HepG2 (cell line): ENCODE data around the gene VEPH1. TPM values are rescaled to one million over a fixed set of nuclear protein-coding genes. Genes with fewer than 3 reads are reported as not detected.

Source experiments
- ATAC-seq: fragments of 200-7000 bp; cut with Tn5 transposase; 3 replicates; pipeline ENCODE4 v1.9.1; 2020; ENCODE audit warnings: mild to moderate bottlenecking, moderate library complexity
- BruUV-seq: library from RNA; stranded (reverse); fragments of 400-500 nt; replicated peaks from 2 replicates; lab custom pipeline; 2021; lab: Mats Ljungman, UMichigan
- CTCF ChIA-PET: fragments of 300-600 bp; formaldehyde crosslinking; extraction: SDS; loops from one replicate; lab custom pipeline; 2021; ENCODE audit warnings: low total read pairs, inconsistent platforms, low intra/inter-chr PET ratio; lab: Yijun Ruan, JAX
- POLR2A ChIA-PET: fragments of 350-600 bp; sonication (Branson Sonifier 250); formaldehyde crosslinking; loops from one replicate; lab custom pipeline; 2020; ENCODE audit warnings: antibody characterized with exemption, inconsistent platforms; lab: Yijun Ruan, JAX
- DNase-seq: peaks from one replicate; pipeline ENCODE4 v3.0.0-alpha.2; 2015; ENCODE audit warnings: low spot score
- FAIRE-seq: peaks from 3 replicates; lab custom pipeline; 2011; peaks lifted over from hg19 to GRCh38; lab: Jason Lieb, UNC
- H2AFZ ChIP-seq: one replicate; pipeline ENCODE4 v1.6.1; 2011; ENCODE audit warnings: low read length, inconsistent platforms
- H3K27ac ChIP-seq: fragments of 300-600 bp; 3 replicates; pipeline ENCODE4 v1.8.0; 2011; ENCODE audit warnings: mixed run types, mild to moderate bottlenecking, mixed read lengths, low read length, inconsistent platforms; ENCODE audit not compliant: insufficient read depth; ENCODE audit errors: extremely low read length
- H3K27me3 ChIP-seq, 2 experiments: fragments of 200-600 bp in 1 of 2; 2 replicates in 1 of 2; 3 replicates in 1 of 2; pipeline versions ENCODE4 v1.6.0 to v1.8.0; 2011; ENCODE audit warnings: low read length in 2 of 2, mild to moderate bottlenecking in 2 of 2, moderate library complexity in 2 of 2, inconsistent platforms in 1 of 2; ENCODE audit not compliant: insufficient read depth in 2 of 2, control insufficient read depth in 1 of 2
- H3K36me3 ChIP-seq, 2 experiments: fragments of 200-600 bp in 1 of 2; replicated peaks in 1 of 2; 2 replicates in 1 of 2; 3 replicates in 1 of 2; pipeline versions ENCODE4 v1.5.1 to v1.8.0; 2011; ENCODE audit warnings: low read length in 2 of 2, inconsistent platforms in 1 of 2; ENCODE audit not compliant: insufficient read depth in 2 of 2, control insufficient read depth in 1 of 2
- H3K4me1 ChIP-seq: 2 replicates; pipeline ENCODE4 v1.5.1; 2012; ENCODE audit warnings: low read length, inconsistent platforms; ENCODE audit not compliant: insufficient read depth
- H3K4me2 ChIP-seq: 2 replicates; pipeline ENCODE4 v1.6.0; 2011; ENCODE audit warnings: low read depth, low read length, inconsistent platforms
- H3K4me3 ChIP-seq, 3 experiments: fragments of 200-600 bp in 1 of 3; sonication (generic), shearing (Covaris generic) in 1 of 3; replicated peaks in 1 of 3; 2 replicates each; pipeline ENCODE4 v1.5.1; 2011 to 2016; ENCODE audit warnings: low read length in 3 of 3, inconsistent platforms in 2 of 3, low read depth in 2 of 3, mild to moderate bottlenecking in 2 of 3, control low read depth in 1 of 3, mixed read lengths in 1 of 3; ENCODE audit not compliant: insufficient read depth in 1 of 3
- H3K79me2 ChIP-seq: one replicate; pipeline ENCODE4 v1.6.1; 2011; ENCODE audit warnings: low read length, inconsistent platforms; ENCODE audit not compliant: insufficient read depth
- H3K9ac ChIP-seq: 2 replicates; pipeline ENCODE4 v1.6.0; 2011; ENCODE audit warnings: mild to moderate bottlenecking, low read depth, low read length, inconsistent platforms; ENCODE audit not compliant: insufficient read depth
- H3K9me3 ChIP-seq: 2 replicates; pipeline ENCODE4 v1.5.1; 2012; ENCODE audit warnings: mild to moderate bottlenecking, low read length
- H4K20me1 ChIP-seq: 2 replicates; pipeline ENCODE4 v1.6.0; 2011; ENCODE audit warnings: inconsistent platforms, mild to moderate bottlenecking, low read length, moderate library complexity; ENCODE audit not compliant: insufficient read depth
- ATF5 ChIP-seq: sonication (generic); formaldehyde crosslinking; IDR thresholded peaks from 2 replicates; pipeline ENCODE4 v1.4.0; 2020; ENCODE audit warnings: mild to moderate bottlenecking, low read depth, missing genetic modification reagents
- HCFC1 ChIP-seq: fragments of 150-350 bp; IDR thresholded peaks from 2 replicates; pipeline ENCODE4 v1.6.1; 2014; ENCODE audit warnings: low read depth, low read length
- HIC2 ChIP-seq: sonication (generic); formaldehyde crosslinking; IDR thresholded peaks from 2 replicates; pipeline ENCODE4 v1.9.0; 2022; ENCODE audit warnings: low read depth, missing genetic modification reagents
- HNRNPL ChIP-seq: fragments of 200-400 bp; formaldehyde crosslinking; IDR thresholded peaks from 2 replicates; pipeline ENCODE4 v1.6.1; 2017; ENCODE audit warnings: mild to moderate bottlenecking, low read depth, low read length
- MTF2 ChIP-seq: sonication (generic); formaldehyde crosslinking; IDR thresholded peaks from 2 replicates; pipeline ENCODE4 v1.5.0; 2020; ENCODE audit warnings: missing genetic modification reagents, borderline replicate concordance
- NFIC ChIP-seq: IDR thresholded peaks from 2 replicates; pipeline ENCODE4 v1.6.1; 2012; ENCODE audit warnings: mild to moderate bottlenecking, low read length, inconsistent platforms
- SNRNP70 ChIP-seq: fragments of 200-400 bp; formaldehyde crosslinking; IDR thresholded peaks from 2 replicates; pipeline ENCODE4 v1.6.1; 2017; ENCODE audit warnings: mild to moderate bottlenecking, low read depth, low read length, moderate library complexity
- ZNF530 ChIP-seq: sonication (generic); formaldehyde crosslinking; IDR thresholded peaks from 2 replicates; pipeline ENCODE4 v1.5.0; 2020; ENCODE audit warnings: low read depth, mild to moderate bottlenecking, missing genetic modification reagents
- ZNF547 ChIP-seq: sonication (generic); formaldehyde crosslinking; IDR thresholded peaks from 2 replicates; pipeline ENCODE4 v1.5.1; 2020; ENCODE audit warnings: mild to moderate bottlenecking, missing genetic modification reagents
- ZNF761 ChIP-seq: sonication (generic); formaldehyde crosslinking; conservative IDR thresholded peaks from 2 replicates; pipeline ENCODE4 v1.4.0; 2020; ENCODE audit warnings: mild to moderate bottlenecking, missing genetic modification reagents
- ZNF816 ChIP-seq: sonication (generic); formaldehyde crosslinking; IDR thresholded peaks from 2 replicates; pipeline ENCODE4 v1.8.0; 2022; ENCODE audit warnings: missing genetic modification reagents, mild to moderate bottlenecking, borderline replicate concordance
- ZNF841 ChIP-seq: sonication (generic); formaldehyde crosslinking; IDR thresholded peaks from 2 replicates; pipeline ENCODE4 v1.8.1; 2023; ENCODE audit warnings: missing genetic modification reagents, borderline replicate concordance
- ZSCAN30 ChIP-seq: sonication (generic); formaldehyde crosslinking; IDR thresholded peaks from 2 replicates; pipeline ENCODE4 v1.5.0; 2020; ENCODE audit warnings: mild to moderate bottlenecking, missing genetic modification reagents
- WGBS: methylation state at CpG from one replicate; pipeline ENCODE4 v1.1.6; 2017; ENCODE audit warnings: low lambda C conversion rate; 5-methylcytosine and 5-hydroxymethylcytosine counted together
- in situ Hi-C: cut with HindIII; loops from 2 replicates; pipeline ENCODE4 v1.10.0; 2017; ENCODE audit warnings: low pct_unique_long_range_greater_than_20kb; ENCODE audit not compliant: extremely low pct_ligation_motif_present
- intact Hi-C: fragments of 100-400 bp; cut with micrococcal nuclease; formaldehyde crosslinking; loops from one replicate; pipeline ENCODE4 v1.10.0; 2022; ENCODE audit not compliant: unreplicated experiment
- polyA plus RNA-seq, 8 experiments: library from polyadenylated mRNA; depleted of rRNA in 3 of 8; stranded (reverse) in 7 of 8; unstranded in 1 of 8; fragments of >200 nt; fragmentation: Illumina TruSeq in 4 of 8; extraction: Trizol in 4 of 8; gene quantifications; 2 replicates each; pipeline versions ENCODE4 v1.2.1 to v1.2.3, GENCODE V29; 2011 to 2016; ENCODE audit warnings: low read depth in 4 of 8, missing spikeins in 1 of 8, mixed read lengths in 1 of 8; ENCODE audit not compliant: insufficient read depth in 1 of 8
- total RNA-seq, 5 experiments: library from RNA; depleted of rRNA; stranded (reverse); fragments of >200 nt; fragmentation: Illumina TruSeq; extraction: Trizol; gene quantifications; 2 replicates each; pipeline ENCODE4 v1.2.3, GENCODE V29; 2016; ENCODE audit warnings: low read depth in 1 of 5

VEPH1 gene
- total and polyA plus RNA-seq, 2 of the 13 experiments (the other 11 are each of a cell fraction or from before 2014, with no cell fraction given), result not detected

- TF ChIP-seq ZNF841, result no peak
- TF ChIP-seq HNRNPL, result no peak
- TF ChIP-seq HCFC1, result no peak
These were observed 23.6 kb downstream of the VEPH1 start (continued) for GRCh38 chr3:157479464-157480243.

- FAIRE-seq (no peak), ATAC-seq (no peak), DNase-seq (no peak)
- H3K27me3 ChIP-seq, result no peaks in the 10 kb centered on the region
- no TSS peak for BruUV-seq
- in situ Hi-C loops (no loop called here), intact Hi-C loops (no loop called here)
- no peaks in the 10 kb centered on the region for H3K4me1 ChIP-seq
- 0% methylated on average over 3 of the region's 3 CpGs for WGBS
- H3K4me3 ChIP-seq, result no peak overlapping the region
- no peaks in the 10 kb centered on the region for H3K79me2 ChIP-seq
- H2AFZ ChIP-seq, result no peak overlapping the region
- no peaks in the 10 kb centered on the region for H3K36me3 ChIP-seq
- POLR2A ChIA-PET, result no interaction called here
- no peak overlapping the region for H3K27ac ChIP-seq
- no peaks in the 10 kb centered on the region for H4K20me1 ChIP-seq
- H3K9ac ChIP-seq, result no peak overlapping the region
- no peak overlapping the region for H3K4me2 ChIP-seq
- CTCF ChIA-PET, result no interaction called here
- no peaks in the 10 kb centered on the region for H3K9me3 ChIP-seq
- TF ChIP-seq ZSCAN30 (CRISPR knock-in tag) (no peak), ATF5 (CRISPR knock-in tag) (no peak), ZNF761 (no peak), NFIC (no peak), MTF2 (CRISPR knock-in tag) (no peak), HIC2 (no peak), ZNF547 (CRISPR knock-in tag) (no peak), ZNF816 (no peak), SNRNP70 (no peak), ZNF530 (no peak)
- TF ChIP-seq, all 625 proteins: peak for 0
These were observed 25.8 kb downstream of the VEPH1 start for GRCh38 chr3:157477441-157477840.
